ENCODE measurements around the gene MAG.

Gene MAG

GRCh38 chr19:35315883-35316282 is 23.9 kb downstream of the MAG start:
- DNase-seq (ENCODE audit: low read depth in 2 of 2, low spot score in 1 of 2) = no peak

- DNase-seq (ENCODE audit: low read depth in 2 of 2, low spot score in 1 of 2) = no peak
These were observed 24.6 kb downstream of the MAG start for GRCh38 chr19:35316560-35316959.

GRCh38 chr19:35317464-35318043 is 25.6 kb downstream of the MAG start:
- DNase-seq (ENCODE audit: low read depth in 2 of 2, low spot score in 1 of 2) = no peak

- no peak for DNase-seq (ENCODE audit: low read depth in 2 of 2, low spot score in 1 of 2)
These were observed 26.9 kb downstream of the MAG start for GRCh38 chr19:35318679-35319448.

GRCh38 chr19:35320065-35320713 is 28.2 kb downstream of the MAG start:
- no peak for DNase-seq (ENCODE audit: low read depth in 2 of 2, low spot score in 1 of 2)

GRCh38 chr19:35321291-35321690 is 29.3 kb downstream of the MAG start:
- DNase-seq (ENCODE audit: low read depth in 2 of 2, low spot score in 1 of 2) = no peak

GRCh38 chr19:35322014-35322413 is 30.1 kb downstream of the MAG start:
- no peak for DNase-seq (ENCODE audit: low read depth in 2 of 2, low spot score in 1 of 2)

GRCh38 chr19:35327642-35328041 is 35.7 kb downstream of the MAG start:
- DNase-seq (ENCODE audit: low read depth in 2 of 2, low spot score in 1 of 2) = no peak

GRCh38 chr19:35328851-35329285 is 36.9 kb downstream of the MAG start, which contains the start of gene CD22:
Gene CD22 (plus strand): TSS chr19:35329187. CDS start chr19:35332041, 2,854 bp downstream.
- DNase-seq (ENCODE audit: low read depth in 2 of 2, low spot score in 1 of 2) = no peak

- no peak for DNase-seq (ENCODE audit: low read depth in 2 of 2, low spot score in 1 of 2)
These were observed 37.4 kb downstream of the MAG start for GRCh38 chr19:35329323-35329722.

GRCh38 chr19:35330475-35330874 is 38.5 kb downstream of the MAG start:
- no peak for DNase-seq (ENCODE audit: low read depth in 2 of 2, low spot score in 1 of 2)

- no peak for DNase-seq (ENCODE audit: low read depth in 2 of 2, low spot score in 1 of 2)
These were observed 39.7 kb downstream of the MAG start for GRCh38 chr19:35331551-35332214.

- DNase-seq (ENCODE audit: low read depth in 2 of 2, low spot score in 1 of 2) = no peak
These were observed 40.9 kb downstream of the MAG start for GRCh38 chr19:35332817-35333216.

- DNase-seq (ENCODE audit: low read depth in 2 of 2, low spot score in 1 of 2) = no peak
These were observed 42.3 kb downstream of the MAG start for GRCh38 chr19:35334144-35334753.

GRCh38 chr19:35336166-35336955 is 44.4 kb downstream of the MAG start:
- DNase-seq (ENCODE audit: low read depth in 2 of 2, low spot score in 1 of 2) = no peak

- DNase-seq (ENCODE audit: low read depth in 2 of 2, low spot score in 1 of 2) = no peak
These were observed 45.4 kb downstream of the MAG start for GRCh38 chr19:35337097-35337983.

- no peak for DNase-seq (ENCODE audit: low read depth in 2 of 2, low spot score in 1 of 2)
These were observed 46.0 kb downstream of the MAG start for GRCh38 chr19:35337984-35338296.

GRCh38 chr19:35340431-35340830 is 48.5 kb downstream of the MAG start:
- DNase-seq (ENCODE audit: low read depth in 2 of 2, low spot score in 1 of 2) = no peak

GRCh38 chr19:35341006-35341405 is 49.0 kb downstream of the MAG start:
- no peak for DNase-seq (ENCODE audit: low read depth in 2 of 2, low spot score in 1 of 2)
